22Rv1 (cell line): ENCODE measurements around the gene FKBP1B.
A peak's percentile ranks its signal among the peaks of the same experiment; 100 is the strongest.

Experiments
- H3K27ac ChIP-seq: fragments of 450-650 bp; 2 replicates; pipeline ENCODE4 v1.5.1; 2017
- CTCF ChIP-seq: fragments of 450-650 bp; IDR thresholded peaks from 2 replicates; pipeline ENCODE4 v1.5.1; 2017; ENCODE audit warnings: mild to moderate bottlenecking
- ZFX ChIP-seq: fragments of 450-650 bp; IDR thresholded peaks from 2 replicates; pipeline ENCODE4 v1.6.1; 2017; ENCODE audit warnings: antibody characterized with exemption, borderline replicate concordance

FKBP1B gene

GRCh38 chr2:24019729-24020128, 29.8 kb upstream of the FKBP1B start:
- H3K27ac ChIP-seq = no peak overlapping the region
- TF ChIP-seq CTCF = no peak
- TF ChIP-seq ZFX = no peak

GRCh38 chr2:24020244-24020643, 29.3 kb upstream of the FKBP1B start:
- H3K27ac ChIP-seq = no peak overlapping the region
- no peak for TF ChIP-seq ZFX
- TF ChIP-seq CTCF = no peak

GRCh38 chr2:24021122-24021998, 28.2 kb upstream of the FKBP1B start:
- no peak overlapping the region for H3K27ac ChIP-seq
- peak; percentile 37; the same call in 1 of the 2 replicates for TF ChIP-seq CTCF
- no peak for TF ChIP-seq ZFX

GRCh38 chr2:24022324-24022974, 27.1 kb upstream of the FKBP1B start:
- no peak overlapping the region for H3K27ac ChIP-seq

GRCh38 chr2:24022975-24023575, 26.5 kb upstream of the FKBP1B start:
- H3K27ac ChIP-seq = no peak overlapping the region
- no peak for TF ChIP-seq ZFX
- no peak for TF ChIP-seq CTCF

More at GRCh38 chr2:24022324-24022974, 27.1 kb upstream of the FKBP1B start:
- TF ChIP-seq ZFX = no peak
- no peak for TF ChIP-seq CTCF

- H3K27ac ChIP-seq = no peak overlapping the region
- TF ChIP-seq CTCF = no peak
- TF ChIP-seq ZFX = no peak
These were observed 25.5 kb upstream of the FKBP1B start for GRCh38 chr2:24024018-24024417.
